NCI-H2107 treated with DMSO at 0.1 percent for 48 hours (cell line): Measurements from ENCODE around the gene TTC7B.

Experiments
- DNase-seq: peaks from one replicate; lab custom pipeline; 2025; ENCODE audit not compliant: unreplicated experiment; lab: John Stamatoyannopoulos, UW

The TTC7B gene

DNA sequence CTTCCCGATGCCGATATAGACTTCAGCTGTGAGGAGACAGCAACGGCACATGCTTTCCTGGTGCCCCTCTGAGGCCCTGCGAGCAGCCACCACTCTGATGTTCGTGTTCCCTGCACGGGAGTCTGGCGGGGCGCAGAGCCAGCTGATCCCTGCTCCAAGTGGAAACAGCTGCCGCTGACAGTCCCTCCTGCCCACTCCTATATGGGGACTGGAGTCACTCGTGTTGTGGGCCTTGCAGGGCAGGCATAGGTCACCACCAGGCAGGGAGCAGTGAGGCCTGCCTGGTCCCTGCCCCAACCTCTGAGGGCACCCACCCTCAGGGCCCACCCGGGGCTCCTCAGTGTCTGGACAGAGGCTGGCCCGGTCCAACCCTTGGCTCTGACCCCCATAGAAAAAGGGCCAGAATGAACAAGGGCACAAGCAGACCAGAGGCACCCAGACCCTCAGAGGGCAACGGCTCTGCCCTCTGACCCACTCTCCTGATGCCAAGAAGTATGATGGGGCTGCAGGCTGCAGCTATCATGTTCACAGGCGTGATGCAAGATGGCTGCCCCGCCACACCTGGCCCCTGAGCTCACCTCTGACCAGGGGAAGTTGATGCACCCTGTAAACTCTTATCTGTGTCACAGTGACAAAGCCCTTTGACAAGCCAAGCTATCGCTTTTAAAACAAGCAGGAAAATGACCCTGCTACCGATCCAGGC, 237.8 kb downstream of the TTC7B start:
- DNase-seq = no peak

GRCh38 chr14:90577661-90578282, 238.5 kb downstream of the TTC7B start:
- no peak for DNase-seq

GRCh38 chr14:90576981-90577660, 239.1 kb downstream of the TTC7B start:
- DNase-seq = no peak

DNA sequence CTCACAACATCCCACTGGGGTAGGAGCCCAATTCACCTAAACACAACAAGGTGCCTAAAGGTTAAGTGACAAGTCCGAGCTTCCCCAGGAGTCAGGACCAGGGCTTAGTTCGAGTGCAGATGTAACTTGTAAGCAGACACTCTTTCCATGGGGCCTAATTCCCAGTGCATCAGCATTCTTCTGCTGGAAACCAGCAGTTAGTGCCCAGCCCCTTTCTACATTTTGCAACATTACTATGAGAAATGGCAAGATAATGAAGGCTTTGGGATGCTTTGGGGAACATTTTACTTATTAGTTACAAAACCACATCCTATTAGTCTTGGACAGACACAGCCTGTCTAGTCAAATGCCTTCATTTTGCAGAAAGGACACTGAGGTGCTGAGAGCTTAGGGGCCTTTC, 239.6 kb downstream of the TTC7B start:
- no peak for DNase-seq

DNA sequence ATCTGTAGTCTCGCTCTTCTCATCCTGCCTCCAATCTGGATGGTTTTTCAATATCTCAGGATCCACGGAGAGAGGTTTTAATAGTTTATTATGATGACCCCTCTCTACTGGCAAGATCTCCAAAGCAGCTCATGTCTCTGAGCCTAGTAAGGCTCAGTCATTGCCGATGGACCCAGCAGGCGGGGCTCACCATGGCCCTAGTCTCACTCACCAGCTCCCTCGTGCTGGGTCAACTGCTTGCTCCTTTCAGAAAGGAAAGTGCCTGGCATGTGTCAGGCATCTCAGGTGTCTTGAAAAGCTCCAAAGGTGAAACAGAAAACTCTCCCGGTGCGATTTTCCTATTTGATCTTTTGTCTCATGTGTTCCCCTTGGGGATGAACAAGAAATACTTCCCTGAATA, 240.4 kb downstream of the TTC7B start:
- DNase-seq = peak; percentile 63

DNA sequence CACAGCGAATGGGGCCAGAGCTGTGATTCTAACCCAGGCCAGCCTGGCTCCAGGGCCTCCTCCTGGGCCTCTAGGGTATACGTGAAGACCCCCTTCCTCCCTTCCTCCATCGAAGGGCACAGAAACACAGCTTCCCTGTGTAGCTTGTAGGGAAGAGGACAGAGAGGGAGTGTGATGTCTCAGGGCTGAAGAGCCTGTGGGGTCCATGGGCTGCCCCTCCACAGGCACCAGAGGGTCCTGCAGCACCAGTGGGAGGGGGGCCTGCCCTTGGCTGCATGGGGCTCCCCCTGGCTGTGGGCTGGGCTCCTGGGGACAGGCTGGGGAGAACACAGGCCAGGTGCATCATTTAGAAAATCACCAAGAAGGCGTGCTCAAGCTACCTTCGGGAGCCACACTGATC, 240.9 kb downstream of the TTC7B start:
- DNase-seq = no peak

DNA sequence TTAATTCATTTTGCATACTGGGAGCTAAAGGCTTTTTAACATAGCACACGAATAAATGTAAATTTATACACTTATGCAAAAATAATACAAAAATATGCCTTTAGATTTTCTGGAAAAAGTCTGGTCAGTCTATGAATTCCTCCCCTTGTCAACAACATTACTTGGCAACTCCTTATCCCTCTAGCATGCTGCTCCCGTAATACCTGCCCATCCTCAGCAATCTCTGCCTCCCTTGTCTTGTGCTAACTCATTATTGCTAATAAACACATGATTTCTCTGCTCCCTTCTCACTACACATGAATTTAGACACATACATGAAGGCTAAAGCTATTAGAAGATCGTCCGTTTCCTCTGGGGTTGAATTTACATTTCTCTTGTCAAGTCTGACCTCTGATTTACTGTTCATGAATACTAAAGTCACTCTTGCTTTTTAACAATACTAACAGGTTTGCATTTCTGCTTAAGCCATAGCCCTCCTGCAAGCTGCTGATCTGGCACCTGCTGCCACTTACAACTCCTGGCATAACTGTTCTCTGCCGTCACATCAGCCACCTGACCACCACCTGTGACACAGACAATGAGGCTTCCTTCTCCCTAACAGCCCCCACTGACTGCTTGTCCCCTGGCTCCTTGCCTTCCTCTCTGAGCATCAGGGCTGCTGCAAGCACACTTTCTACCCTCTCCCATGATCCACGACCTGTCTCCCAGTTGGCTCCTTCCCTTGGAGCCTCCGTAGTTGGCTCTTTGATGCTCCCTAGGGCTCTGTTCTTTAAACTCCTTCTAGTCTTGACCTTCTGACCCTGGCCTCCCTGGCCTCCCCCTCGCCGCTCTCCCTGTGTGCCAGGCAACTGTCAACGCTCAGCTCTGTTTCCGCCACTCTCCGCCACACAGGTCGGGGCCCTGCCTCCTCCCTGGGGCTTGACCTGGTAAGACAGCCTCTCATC, 241.8 kb downstream of the TTC7B start:
- peak; percentile 98 for DNase-seq

GRCh38 chr14:90573385-90574105, 242.7 kb downstream of the TTC7B start:
- no peak for DNase-seq

- DNase-seq = no peak
Measured at GRCh38 chr14:90572441-90573150, 243.6 kb downstream of the TTC7B start.

DNA sequence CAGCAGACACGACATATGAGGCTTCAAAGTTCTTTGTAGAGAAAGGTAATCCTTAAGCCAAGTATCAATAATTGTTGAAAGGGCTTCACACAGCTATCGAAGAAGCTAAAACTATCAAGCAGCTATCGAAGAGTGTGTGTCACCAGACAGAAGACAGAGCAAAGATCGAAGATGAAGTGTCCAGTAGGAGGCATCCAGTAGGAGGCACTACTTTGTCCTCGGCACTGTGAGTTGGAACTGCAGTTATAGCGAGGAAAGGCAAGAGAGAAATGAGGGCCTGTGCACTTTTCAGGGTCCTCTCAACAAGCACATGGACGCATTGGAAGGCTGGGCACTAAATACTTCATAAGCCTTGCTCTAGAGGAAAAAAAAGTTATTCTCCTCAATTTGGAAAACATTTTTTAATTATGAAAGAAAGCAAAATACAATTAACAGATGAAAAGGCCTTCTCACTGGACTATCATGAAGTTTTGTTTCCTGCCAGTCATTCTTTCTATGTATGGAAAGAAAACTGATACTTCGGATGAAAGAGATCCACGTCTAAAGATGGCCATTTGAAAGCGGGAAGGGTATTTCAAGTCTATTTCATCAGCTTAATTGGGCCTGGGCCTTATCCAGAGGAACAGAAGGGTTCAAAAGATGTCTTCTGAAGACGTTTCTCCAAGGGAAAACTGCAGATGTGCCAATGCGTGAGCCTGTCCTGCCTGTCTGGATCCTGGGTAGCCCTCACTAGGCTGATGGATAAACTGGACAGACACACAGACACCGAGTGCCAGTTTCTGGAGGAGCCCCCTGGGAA, 244.9 kb downstream of the TTC7B start:
- no peak for DNase-seq

- DNase-seq = no peak
Measured at GRCh38 chr14:90570461-90570860, 245.8 kb downstream of the TTC7B start.

DNA sequence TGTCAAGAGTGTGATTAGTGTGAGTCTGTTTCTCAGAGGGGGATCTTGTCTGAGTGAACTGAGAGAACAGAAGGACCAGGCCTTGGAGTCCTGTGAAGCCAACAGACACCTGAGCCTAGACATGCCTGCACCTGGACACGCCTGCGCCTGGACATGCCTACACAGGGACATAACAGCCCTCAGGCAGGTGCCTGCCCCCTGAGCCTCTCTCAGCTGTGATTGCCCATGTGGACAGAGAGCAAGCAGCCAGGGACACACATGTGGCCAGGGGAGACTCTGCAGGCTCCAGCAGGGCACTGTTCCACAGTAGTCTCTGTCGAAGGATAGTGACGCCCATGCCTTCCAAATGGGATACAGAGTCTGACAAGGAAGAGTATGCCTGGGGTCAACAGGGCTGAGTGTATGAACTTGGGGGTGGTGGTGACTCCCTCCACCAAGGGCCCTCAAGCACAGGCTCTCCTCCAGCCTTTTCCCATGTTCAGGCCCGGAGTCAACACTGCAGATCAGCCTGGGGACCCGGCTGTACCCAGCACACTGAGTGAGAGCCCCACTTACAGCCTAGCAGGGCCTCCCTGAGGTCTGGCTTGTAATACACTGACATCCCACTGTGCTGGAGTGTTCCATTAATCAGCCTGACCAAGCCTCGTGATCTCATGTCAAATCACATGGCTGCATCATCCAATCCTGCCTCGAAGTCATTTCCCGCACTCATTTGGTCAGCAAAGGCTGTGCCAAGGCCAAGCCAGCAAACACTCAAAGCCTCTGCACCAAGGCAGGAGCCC, 246.4 kb downstream of the TTC7B start:
- DNase-seq = no peak

- DNase-seq = no peak
Measured at GRCh38 chr14:90569201-90569600, 247.0 kb downstream of the TTC7B start.

DNA sequence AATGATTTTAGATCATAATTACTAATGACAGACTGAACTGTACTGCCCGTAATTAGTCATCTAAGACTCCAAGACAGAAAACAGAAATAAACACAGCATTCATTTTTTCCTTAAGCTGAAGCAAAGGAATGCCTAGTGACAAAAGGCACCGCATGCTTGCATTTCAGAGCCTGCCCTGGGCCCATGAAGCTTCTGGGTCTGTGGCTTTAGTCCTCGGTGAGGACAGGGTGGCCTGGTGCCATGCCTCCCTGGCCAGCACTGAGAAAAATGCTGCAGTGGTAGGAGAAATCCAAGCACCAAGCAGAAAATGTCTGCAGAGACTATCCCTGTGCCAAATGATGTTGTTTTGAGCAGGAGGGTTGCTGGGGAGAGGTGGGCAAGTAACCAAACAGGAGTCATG, 247.8 kb downstream of the TTC7B start:
- no peak for DNase-seq

DNA sequence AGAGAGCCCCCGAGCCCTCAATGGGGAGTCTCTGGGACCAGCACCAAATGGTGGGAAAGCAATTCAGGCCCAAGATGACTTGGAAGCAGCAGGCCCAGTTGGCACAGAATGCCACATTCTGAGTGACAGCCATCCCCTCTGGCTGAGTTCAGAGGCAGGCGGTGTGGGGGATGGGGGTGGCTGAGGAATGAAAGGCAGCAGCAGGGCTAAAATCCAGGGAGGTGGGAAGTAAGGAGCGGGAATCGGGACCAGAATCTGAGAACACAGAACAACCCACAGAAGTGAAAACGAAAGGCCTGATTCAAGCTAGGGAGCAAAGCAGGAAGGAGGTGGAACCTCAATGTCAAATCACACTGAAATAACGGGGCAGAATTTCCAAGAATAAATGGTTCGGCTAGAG, 248.2 kb downstream of the TTC7B start:
- DNase-seq = no peak

- DNase-seq = no peak
Measured at GRCh38 chr14:90567191-90567590, 249.0 kb downstream of the TTC7B start.

DNA sequence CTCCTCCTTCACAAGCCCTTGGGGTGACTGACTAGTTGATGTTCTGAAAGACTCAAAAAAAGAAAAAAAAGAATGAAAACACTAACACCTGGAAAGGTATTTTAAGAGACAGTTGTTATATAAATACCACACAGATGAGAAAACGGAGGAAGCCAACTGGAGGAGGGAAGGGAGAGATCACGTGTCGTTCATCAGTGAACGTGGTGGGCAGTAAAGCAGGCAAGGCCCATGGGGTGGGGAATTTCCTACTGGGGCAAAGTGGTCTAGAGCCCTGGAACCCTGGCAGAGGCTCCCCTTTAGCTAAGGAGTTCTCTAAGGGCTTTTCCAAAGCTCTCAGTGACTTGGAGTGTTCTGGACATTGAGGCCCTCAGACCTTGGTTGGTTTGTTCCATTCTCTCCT, 249.7 kb downstream of the TTC7B start:
- no peak for DNase-seq

- DNase-seq = no peak
Measured at GRCh38 chr14:90564496-90564895, 251.7 kb downstream of the TTC7B start.
